Right lobe of liver (tissue), 6 donors: ENCODE data around the gene ARMC12. TPM values are rescaled to one million over a fixed set of nuclear protein-coding genes. Genes with fewer than 3 reads are reported as not detected.
A peak's percentile ranks its signal among the peaks of the same experiment; 100 is the strongest.
"Not testable (repeated sequence)": the region's sequence is repeated elsewhere in the genome, so short reads cannot be mapped to it uniquely, and the experiment has no call there.

Source experiments
- ATAC-seq, 4 donors: fragments of 200-7000 bp; cut with Tn5 transposase; one replicate each; pipeline ENCODE4 v1.9.1; 2020; ENCODE audit warnings: mild to moderate bottlenecking in 4 of 4, moderate library complexity in 4 of 4
- DNase-seq, 3 donors: peaks; one replicate each; pipeline ENCODE4 v3.0.0-alpha.2; 2020
- H3K27ac ChIP-seq, 3 donors: fragments of 200-600 bp; one replicate each; pipeline ENCODE4 v1.8.0; 2022
- H3K27me3 ChIP-seq, 2 donors: fragments of 200-600 bp; one replicate each; pipeline ENCODE4 v1.8.0; 2022
- H3K36me3 ChIP-seq, 4 donors: fragments of 200-600 bp; sonication (generic) in 1 of 4; one replicate each; pipeline versions ENCODE4 v1.5.1 to v1.8.0; 2017 to 2022; ENCODE audit warnings: control low read depth in 1 of 4
- H3K4me1 ChIP-seq, 4 donors: fragments of 200-600 bp; sonication (generic) in 1 of 4; one replicate each; pipeline versions ENCODE4 v1.5.1 to v1.8.0; 2017 to 2022; ENCODE audit warnings: control low read depth in 1 of 4
- H3K4me3 ChIP-seq, 3 donors: fragments of 200-600 bp; one replicate each; pipeline ENCODE4 v1.8.0; 2022
- H3K9me3 ChIP-seq, 4 donors: fragments of 200-600 bp; sonication (generic) in 1 of 4; one replicate each; pipeline versions ENCODE4 v1.5.1 to v1.8.0; 2017 to 2022; ENCODE audit warnings: control low read depth in 1 of 4
- CTCF ChIP-seq, 4 donors: fragments of 200-600 bp in 3 of 4; fragments of 450-650 bp in 1 of 4; IDR thresholded peaks; one replicate each; pipeline versions ENCODE4 v1.5.1 to v1.8.0; 2016 to 2022; ENCODE audit warnings: antibody characterized with exemption in 4 of 4, mild to moderate bottlenecking in 2 of 4
- POLR2A ChIP-seq: fragments of 450-650 bp; IDR thresholded peaks from one replicate; pipeline ENCODE4 v1.6.1; 2017; ENCODE audit warnings: antibody characterized with exemption, mild to moderate bottlenecking
- WGBS: methylation state at CpG from one replicate; pipeline ENCODE4 v1.1.6; 2018; ENCODE audit warnings: low coverage, low lambda C conversion rate; ENCODE audit not compliant: insufficient coverage; ENCODE audit errors: missing lambda C conversion rate; 5-methylcytosine and 5-hydroxymethylcytosine counted together
- intact Hi-C, 2 donors: fragments of 100-400 bp; cut with DNase I; formaldehyde crosslinking; loops; one replicate each; pipeline versions ENCODE4 v1.11.2 to v1.14.1; 2022
- total RNA-seq, 6 experiments: library from RNA; depleted of rRNA in 2 of 6; stranded (reverse); fragments of >200 nt in 2 of 6; fragmentation: NEBNext Ultra II Directional in 3 of 6; extraction: Animal tissue kit (Norgen Biotek cat#: 25700) in 3 of 6; gene quantifications; one replicate each; pipeline versions ENCODE4 v1.1.0 to v1.2.4, GENCODE V29; 2016 to 2023
- donor health status: DM: no; HTN: yes; CAD: no.
- donor health status: DM: no; HTN: no; CAD: no.
- donor health status: DM: no; HTN: no; CAD: no.
- donor health status: DM: no; HTN: yes; CAD: no.
- donor health status: DM: no; HTN: yes; CAD: no.

The ARMC12 gene
- total RNA-seq, 6 experiments from 2014 or later = 0.22 to 4.4 (median 0.92) TPM

DNA sequence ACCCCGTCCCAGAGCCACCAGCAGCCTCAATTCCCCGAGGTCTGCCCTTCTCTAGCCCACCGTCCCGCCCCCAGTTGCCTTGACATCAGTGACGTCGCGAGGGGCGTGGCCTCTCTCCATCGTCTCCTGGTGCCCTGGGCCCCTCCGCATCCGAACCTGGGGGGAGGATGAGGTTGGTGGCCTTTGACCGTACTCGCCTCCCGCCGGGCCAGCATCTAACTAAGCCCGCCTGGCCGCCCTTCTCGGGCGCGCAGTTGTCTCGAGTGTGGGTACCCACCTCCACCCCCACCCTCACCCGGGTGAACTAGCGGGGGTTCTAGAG, 5.5 kb upstream of the ARMC12 start:
- intact Hi-C loops = loop anchor here (10.0 kb wide), 2 partner anchors 147 to 167 kb away; no protein-coding TSS in a partner anchor
- H3K9me3 ChIP-seq = no peaks in the 10 kb centered on the region
- TF ChIP-seq POLR2A = peak; percentile 83
- TF ChIP-seq CTCF (IDR thresholded peaks at IDR 0.05) = no peak
- DNase-seq = peak; percentile 95 to 99 (median 97)
- no CpG with 5 or more reads among the region's 23 CpGs for WGBS
- H3K27ac ChIP-seq = peak overlapping the region; percentile 98 to 99 (median 99)
- H3K4me1 ChIP-seq = peaks cover 11 to 70% (median 37%) of the 10 kb centered on the region in 4 donors
- H3K36me3 ChIP-seq = no peaks in the 10 kb centered on the region
- peak; percentile 42 to 64 (median 50) for ATAC-seq
- H3K27me3 ChIP-seq = no peaks in the 10 kb centered on the region
- H3K4me3 ChIP-seq = peak overlapping the region; percentile 82 to 86 (median 85)

- Histone ChIP-seq H3K9me3 (no peaks in the 10 kb centered on the region), H3K36me3 (no peaks in the 10 kb centered on the region), H3K27me3 (no peaks in the 10 kb centered on the region), H3K27ac (peak overlapping the region; percentile 98 to 99 (median 99)), H3K4me3 (peak overlapping the region; percentile 82 to 86 (median 85)), H3K4me1 (peaks cover 11 to 64% (median 35%) of the 10 kb centered on the region in 4 donors)
- DNase-seq (peak; percentile 97 to 98 (median 97)), ATAC-seq (peak; percentile 61 to 65 (median 62))
- intact Hi-C loops = loop anchor here (10.0 kb wide), 2 partner anchors 147 to 167 kb away; no protein-coding TSS in a partner anchor
- TF ChIP-seq POLR2A (peak; percentile 82), CTCF (IDR thresholded peaks at IDR 0.05) (peak in 1 of 4 donors; percentile 13)
- under 1% methylated on average over 29 of the region's 61 CpGs for WGBS
These were observed 4.9 kb upstream of the ARMC12 start for GRCh38 chr6:35731736-35732532.

DNA sequence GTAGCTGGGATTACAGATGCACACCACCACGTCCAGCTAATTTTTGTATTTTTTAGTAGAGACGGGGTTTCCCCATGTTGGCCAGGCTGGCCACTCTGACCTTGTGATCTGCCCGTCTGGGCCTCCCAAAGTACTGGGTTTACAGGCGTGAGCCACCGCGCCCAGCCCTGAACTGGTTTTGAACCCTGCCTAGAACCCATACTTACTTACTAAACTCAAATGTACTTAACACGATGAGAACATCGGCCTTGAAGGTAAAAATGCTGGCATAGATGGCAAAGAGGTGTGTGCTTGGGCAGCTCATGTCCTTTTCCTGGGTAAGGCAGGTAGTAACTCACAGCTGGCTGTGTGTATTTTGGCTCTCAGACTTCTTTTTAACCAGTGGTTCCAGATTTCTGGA, 3.2 kb upstream of the ARMC12 start:
- Histone ChIP-seq H3K9me3 (no peaks in the 10 kb centered on the region), H3K36me3 (no peaks in the 10 kb centered on the region), H3K27me3 (no peaks in the 10 kb centered on the region), H3K4me3 (no peak overlapping the region), H3K4me1 (peaks cover 11 to 53% (median 30%) of the 10 kb centered on the region in 4 donors), H3K27ac (peak overlapping the region; percentile 98 to 99 (median 99))
- WGBS = 73% methylated on average over 8 of the region's 8 CpGs
- intact Hi-C loops = loop anchor here (10.0 kb wide), 2 partner anchors 149 to 169 kb away; no protein-coding TSS in a partner anchor
- DNase-seq (peak in 2 of 3 donors; percentile 54 to 62), ATAC-seq (no peak)
- TF ChIP-seq POLR2A = no peak
- TF ChIP-seq CTCF (IDR thresholded peaks at IDR 0.05) = no peak

DNA sequence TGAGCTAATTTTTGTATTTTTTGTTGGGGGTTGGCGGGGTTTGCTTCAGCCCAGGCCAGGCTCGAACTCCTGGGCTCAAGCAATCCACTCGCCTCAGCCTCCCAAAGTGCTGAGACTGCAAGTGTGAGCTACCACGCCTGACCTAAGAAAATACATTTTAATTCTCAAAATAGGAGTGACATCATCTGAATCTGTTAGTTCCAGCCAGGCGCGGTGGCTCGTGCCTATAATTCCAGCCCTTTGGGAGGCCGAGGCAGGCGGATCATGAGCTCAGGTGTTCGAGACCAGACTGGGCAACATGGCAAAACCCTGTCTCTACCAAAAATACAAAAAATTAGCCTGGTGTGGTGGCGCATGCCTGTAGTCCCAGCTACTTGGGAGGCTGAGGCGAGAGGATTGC, 2.5 kb upstream of the ARMC12 start:
- peak overlapping the region in 2 of 3 donors; percentile 98 to 99 for H3K27ac ChIP-seq
- not testable (repeated sequence) for H3K27me3 ChIP-seq, H3K4me3 ChIP-seq, ATAC-seq, H3K36me3 ChIP-seq, H3K9me3 ChIP-seq
- intact Hi-C loops = loop anchor here (10.0 kb wide), 2 partner anchors 150 to 170 kb away; no protein-coding TSS in a partner anchor
- H3K4me1 ChIP-seq = peaks cover 8 to 51% (median 27%) of the 10 kb centered on the region in 4 donors
- peak in 2 of 3 donors; percentile 26 to 44 for DNase-seq
- 91% methylated on average over 12 of the region's 12 CpGs for WGBS

GRCh38 chr6:35735452-35735851, 1.4 kb upstream of the ARMC12 start:
- H3K4me1 ChIP-seq = peaks cover 6 to 49% (median 25%) of the 10 kb centered on the region in 4 donors

More at GRCh38 chr6:35735452-35735851, 1.4 kb upstream of the ARMC12 start:
- Histone ChIP-seq H3K27me3 (no peaks in the 10 kb centered on the region), H3K36me3 (no peaks in the 10 kb centered on the region), H3K4me3 (no peak overlapping the region), H3K27ac (no peak overlapping the region), H3K9me3 (no peaks in the 10 kb centered on the region)
- DNase-seq (peak in 1 of 3 donors; percentile 60), ATAC-seq (no peak)
- TF ChIP-seq CTCF (IDR thresholded peaks at IDR 0.05) = no peak
- TF ChIP-seq POLR2A = no peak
- WGBS = 48% methylated on average over 2 of the region's 3 CpGs
- intact Hi-C loops = loop anchor here (5.0 to 10.0 kb wide), 3 partner anchors 151 to 213 kb away; no protein-coding TSS in a partner anchor
